ENCODE data around the gene TCTA.

DNA sequence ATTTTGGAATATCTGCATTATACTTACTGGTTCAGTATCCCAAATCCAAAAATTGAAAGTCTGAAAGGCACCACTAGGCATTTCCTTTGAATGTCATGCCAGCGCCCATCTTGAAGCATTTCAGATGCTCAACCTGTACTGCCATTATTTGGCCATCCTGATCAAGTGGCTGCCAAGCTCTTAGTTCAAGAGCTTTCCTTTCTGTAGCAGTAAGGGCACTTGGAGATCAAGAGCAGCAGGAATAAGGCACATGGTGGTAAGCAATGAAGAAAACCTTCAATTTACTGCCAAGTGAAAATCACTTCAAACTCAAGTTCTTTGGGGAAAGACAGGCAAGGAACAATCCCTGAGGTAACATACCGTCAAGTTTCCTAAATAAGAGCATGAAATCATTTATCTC is 10.5 kb upstream of the TCTA start:
- TF ChIP-seq, protein P1, sequence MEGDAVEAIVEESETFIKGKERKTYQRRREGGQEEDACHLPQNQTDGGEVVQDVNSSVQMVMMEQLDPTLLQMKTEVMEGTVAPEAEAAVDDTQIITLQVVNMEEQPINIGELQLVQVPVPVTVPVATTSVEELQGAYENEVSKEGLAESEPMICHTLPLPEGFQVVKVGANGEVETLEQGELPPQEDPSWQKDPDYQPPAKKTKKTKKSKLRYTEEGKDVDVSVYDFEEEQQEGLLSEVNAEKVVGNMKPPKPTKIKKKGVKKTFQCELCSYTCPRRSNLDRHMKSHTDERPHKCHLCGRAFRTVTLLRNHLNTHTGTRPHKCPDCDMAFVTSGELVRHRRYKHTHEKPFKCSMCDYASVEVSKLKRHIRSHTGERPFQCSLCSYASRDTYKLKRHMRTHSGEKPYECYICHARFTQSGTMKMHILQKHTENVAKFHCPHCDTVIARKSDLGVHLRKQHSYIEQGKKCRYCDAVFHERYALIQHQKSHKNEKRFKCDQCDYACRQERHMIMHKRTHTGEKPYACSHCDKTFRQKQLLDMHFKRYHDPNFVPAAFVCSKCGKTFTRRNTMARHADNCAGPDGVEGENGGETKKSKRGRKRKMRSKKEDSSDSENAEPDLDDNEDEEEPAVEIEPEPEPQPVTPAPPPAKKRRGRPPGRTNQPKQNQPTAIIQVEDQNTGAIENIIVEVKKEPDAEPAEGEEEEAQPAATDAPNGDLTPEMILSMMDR (IDR thresholded peaks at IDR 0.05; ENCODE audit: low read depth, low read length), result no peak
- no peak for TF ChIP-seq EZH2phosphoT487 (IDR thresholded peaks at IDR 0.05; ENCODE audit: low read depth)

Data from OCI-LY3 (cell line).